ENCODE measurements around the gene MED8.
A peak's percentile ranks its signal among the peaks of the same experiment; 100 is the strongest.

Gene MED8

DNA sequence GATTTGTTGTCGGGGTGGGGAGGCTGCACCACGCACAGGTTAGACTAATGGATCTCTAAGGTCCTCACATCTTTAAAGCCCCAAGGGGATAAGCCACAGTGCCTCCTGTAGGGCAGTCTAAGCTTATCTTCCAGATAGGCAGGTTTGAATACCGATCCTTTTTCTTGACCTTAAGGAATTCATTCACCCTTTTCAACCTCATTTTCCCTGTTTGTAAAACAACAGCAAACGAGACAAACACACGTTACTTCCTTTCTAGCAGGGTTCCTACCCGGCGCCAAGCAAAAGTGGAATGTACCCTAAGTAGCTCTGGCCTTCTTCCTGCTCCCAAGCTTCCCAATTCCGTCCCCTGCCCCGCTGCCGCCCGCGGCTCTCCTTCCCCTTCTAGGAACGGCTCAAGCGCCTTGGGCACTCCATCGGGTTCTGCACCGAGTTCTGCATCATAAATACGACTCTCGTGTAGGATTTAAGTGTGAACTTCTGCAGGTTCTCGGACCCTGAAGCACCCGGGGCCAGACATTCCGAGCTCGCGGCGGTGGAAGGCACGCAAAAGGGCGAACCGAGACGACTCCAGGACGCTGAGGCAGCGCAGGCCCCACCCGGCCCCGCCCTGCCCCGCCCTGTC lies 31.4 kb downstream of the MED8 start:
- peaks cover 43% of the 10 kb centered on the region for H3K36me3 ChIP-seq (ENCODE audit: insufficient read depth, low read length)
- no peak overlapping the region for H2AFZ ChIP-seq (ENCODE audit: low read length)
- no peak for TF ChIP-seq EZH2 (IDR thresholded peaks at IDR 0.05; ENCODE audit: borderline replicate concordance, low read length)
- peak; percentile 37; the same call in 1 of the 2 replicates for TF ChIP-seq CTCF (IDR thresholded peaks at IDR 0.05; ENCODE audit: low read length)
- H3K4me1 ChIP-seq (ENCODE audit: insufficient read depth, low read length, severe bottlenecking) = peaks cover 31% of the 10 kb centered on the region
- H3K27ac ChIP-seq (ENCODE audit: low read depth, low read length, poor library complexity, severe bottlenecking) = peak overlapping the region; percentile 31
- peaks cover 9% of the 10 kb centered on the region for H3K79me2 ChIP-seq (ENCODE audit: insufficient read depth, low read length)
- no peaks in the 10 kb centered on the region for H3K27me3 ChIP-seq (ENCODE audit: insufficient read depth, low read length)
- H3K4me3 ChIP-seq (ENCODE audit: low read depth, low read length, poor library complexity, severe bottlenecking) = peak overlapping the region; percentile 84
- no peaks in the 10 kb centered on the region for H3K9me2 ChIP-seq (ENCODE audit: low read depth, low read length)
- no peaks in the 10 kb centered on the region for H3K9me3 ChIP-seq (ENCODE audit: low read length)
- H3F3A ChIP-seq (ENCODE audit: insufficient read depth, low read length) = peaks cover 4% of the 10 kb centered on the region; the same call in 1 of the 2 replicates
- H3K4me2 ChIP-seq (ENCODE audit: low read length) = peak overlapping the region; percentile 85
- no peaks in the 10 kb centered on the region for H4K20me1 ChIP-seq (ENCODE audit: insufficient read depth, low read length)
- H3K9ac ChIP-seq (ENCODE audit: low read length) = peak overlapping the region; percentile 88

DNA sequence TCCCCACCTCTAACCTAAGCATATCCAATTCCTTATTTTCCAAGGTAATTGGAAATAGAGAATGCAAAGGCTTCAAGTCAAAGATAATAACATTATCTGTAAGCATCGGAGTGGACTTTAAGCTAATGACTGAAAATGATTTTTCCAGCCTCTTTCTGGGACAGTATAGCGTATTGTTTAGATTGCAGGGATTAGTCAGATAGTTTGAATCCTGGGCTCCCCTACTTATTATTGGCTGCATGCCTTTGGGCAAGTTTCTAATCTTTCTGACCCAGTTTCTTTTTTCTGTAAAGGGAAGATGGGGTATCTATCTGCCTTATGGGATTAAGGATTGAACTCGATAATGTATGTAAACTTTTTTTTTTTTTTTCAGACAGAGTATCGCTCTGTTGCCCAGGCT lies 32.3 kb downstream of the MED8 start:
- peaks cover 4% of the 10 kb centered on the region; the same call in 1 of the 2 replicates for H3F3A ChIP-seq (ENCODE audit: insufficient read depth, low read length)
- peaks cover 9% of the 10 kb centered on the region for H3K79me2 ChIP-seq (ENCODE audit: insufficient read depth, low read length)
- peaks cover 33% of the 10 kb centered on the region for H3K36me3 ChIP-seq (ENCODE audit: insufficient read depth, low read length)
- H2AFZ ChIP-seq (ENCODE audit: low read length) = no peak overlapping the region
- peaks cover 31% of the 10 kb centered on the region for H3K4me1 ChIP-seq (ENCODE audit: insufficient read depth, low read length, severe bottlenecking)
- H3K4me2 ChIP-seq (ENCODE audit: low read length) = no peak overlapping the region
- H3K27ac ChIP-seq (ENCODE audit: low read depth, low read length, poor library complexity, severe bottlenecking) = no peak overlapping the region
- TF ChIP-seq CTCF (IDR thresholded peaks at IDR 0.05; ENCODE audit: low read length) (no peak), EZH2 (IDR thresholded peaks at IDR 0.05; ENCODE audit: borderline replicate concordance, low read length) (no peak)
- H3K27me3 ChIP-seq (ENCODE audit: insufficient read depth, low read length) = no peaks in the 10 kb centered on the region
- no peak overlapping the region for H3K4me3 ChIP-seq (ENCODE audit: low read depth, low read length, poor library complexity, severe bottlenecking)
- H3K9me3 ChIP-seq (ENCODE audit: low read length) = no peaks in the 10 kb centered on the region
- H3K9ac ChIP-seq (ENCODE audit: low read length) = no peak overlapping the region
- no peaks in the 10 kb centered on the region for H4K20me1 ChIP-seq (ENCODE audit: insufficient read depth, low read length)
- H3K9me2 ChIP-seq (ENCODE audit: low read depth, low read length) = no peaks in the 10 kb centered on the region

DNA sequence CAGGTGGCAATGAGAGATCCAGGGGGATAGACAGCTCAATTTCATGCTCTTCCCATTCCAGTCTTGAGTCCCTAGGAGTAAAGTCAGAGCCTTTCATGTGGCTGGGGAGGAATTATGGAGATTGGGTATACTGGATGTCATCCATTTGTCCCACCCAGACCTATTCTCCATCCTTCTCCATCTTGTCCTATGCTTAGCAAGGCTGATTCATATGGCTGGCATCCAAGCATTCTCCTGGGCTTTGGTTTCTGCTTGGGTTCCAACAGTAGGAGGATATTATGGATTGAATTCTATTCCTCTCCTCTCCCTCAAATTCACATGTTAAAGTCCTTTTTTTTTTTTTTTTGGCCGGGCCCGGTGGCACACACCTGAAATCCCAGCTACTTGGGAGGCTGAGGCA lies 34.7 kb downstream of the MED8 start:
- H3K4me3 ChIP-seq (ENCODE audit: low read depth, low read length, poor library complexity, severe bottlenecking) = no peak overlapping the region
- peaks cover 10% of the 10 kb centered on the region for H3K36me3 ChIP-seq (ENCODE audit: insufficient read depth, low read length)
- H3K9me3 ChIP-seq (ENCODE audit: low read length) = no peaks in the 10 kb centered on the region
- H3K4me1 ChIP-seq (ENCODE audit: insufficient read depth, low read length, severe bottlenecking) = peaks cover 16% of the 10 kb centered on the region
- peaks cover 6% of the 10 kb centered on the region for H3K79me2 ChIP-seq (ENCODE audit: insufficient read depth, low read length)
- H2AFZ ChIP-seq (ENCODE audit: low read length) = no peak overlapping the region
- H3F3A ChIP-seq (ENCODE audit: insufficient read depth, low read length) = no peaks in the 10 kb centered on the region
- H3K9ac ChIP-seq (ENCODE audit: low read length) = no peak overlapping the region
- no peaks in the 10 kb centered on the region for H4K20me1 ChIP-seq (ENCODE audit: insufficient read depth, low read length)
- no peaks in the 10 kb centered on the region for H3K27me3 ChIP-seq (ENCODE audit: insufficient read depth, low read length)
- H3K4me2 ChIP-seq (ENCODE audit: low read length) = no peak overlapping the region
- no peak overlapping the region for H3K27ac ChIP-seq (ENCODE audit: low read depth, low read length, poor library complexity, severe bottlenecking)
- H3K9me2 ChIP-seq (ENCODE audit: low read depth, low read length) = no peaks in the 10 kb centered on the region
- no peak for TF ChIP-seq EZH2 (IDR thresholded peaks at IDR 0.05; ENCODE audit: borderline replicate concordance, low read length)
- no peak for TF ChIP-seq CTCF (IDR thresholded peaks at IDR 0.05; ENCODE audit: low read length)

All from OCI-LY1 (cell line).